ENCODE data around the gene OPHN1. TPM values are rescaled to one million over a fixed set of nuclear protein-coding genes. Genes with fewer than 3 reads are reported as not detected.

The OPHN1 gene
- total and polyA plus RNA-seq, 7 donors, result 0.47 to 3.7 (median 2.4) TPM

DNA sequence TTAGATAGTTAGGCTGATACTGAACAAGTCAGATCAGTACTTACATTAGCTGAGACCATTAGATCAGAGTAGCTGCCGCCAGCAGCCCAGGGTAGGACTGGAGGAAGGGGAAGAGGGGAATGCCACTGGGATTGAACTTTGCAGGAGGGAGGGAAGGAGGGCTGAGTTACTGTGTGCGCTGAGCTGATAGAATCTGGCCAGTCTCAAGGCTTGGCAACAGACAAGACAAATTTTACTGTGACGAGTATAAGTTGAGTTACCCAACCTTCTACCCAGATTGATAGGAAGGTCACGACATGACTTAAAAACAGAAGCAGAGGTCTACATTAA, 372.1 kb downstream of the OPHN1 start:
- WGBS, 3 donors, result 49 to 71% (median 58%) methylated on average over 3 to 4 of the region's 4 CpGs
- H3K27me3 ChIP-seq (ENCODE audit: insufficient read depth in 3 of 3, low read length in 2 of 3), result no peaks in the 10 kb centered on the region
- no peaks in the 10 kb centered on the region for H3K9me3 ChIP-seq
- no peak for DNase-seq
- intact Hi-C loops (cut with DNase I), result no loop called here
- no peak overlapping the region for H3K4me3 ChIP-seq
- ATAC-seq, result no peak
- no peaks in the 10 kb centered on the region for H3K36me3 ChIP-seq (ENCODE audit: insufficient read depth in 1 of 2, low read depth in 1 of 2)
- H3K27ac ChIP-seq, result no peak overlapping the region
- H3K4me1 ChIP-seq, result no peaks in the 10 kb centered on the region
- TF ChIP-seq CTCF (IDR thresholded peaks at IDR 0.05), result no peak

DNA sequence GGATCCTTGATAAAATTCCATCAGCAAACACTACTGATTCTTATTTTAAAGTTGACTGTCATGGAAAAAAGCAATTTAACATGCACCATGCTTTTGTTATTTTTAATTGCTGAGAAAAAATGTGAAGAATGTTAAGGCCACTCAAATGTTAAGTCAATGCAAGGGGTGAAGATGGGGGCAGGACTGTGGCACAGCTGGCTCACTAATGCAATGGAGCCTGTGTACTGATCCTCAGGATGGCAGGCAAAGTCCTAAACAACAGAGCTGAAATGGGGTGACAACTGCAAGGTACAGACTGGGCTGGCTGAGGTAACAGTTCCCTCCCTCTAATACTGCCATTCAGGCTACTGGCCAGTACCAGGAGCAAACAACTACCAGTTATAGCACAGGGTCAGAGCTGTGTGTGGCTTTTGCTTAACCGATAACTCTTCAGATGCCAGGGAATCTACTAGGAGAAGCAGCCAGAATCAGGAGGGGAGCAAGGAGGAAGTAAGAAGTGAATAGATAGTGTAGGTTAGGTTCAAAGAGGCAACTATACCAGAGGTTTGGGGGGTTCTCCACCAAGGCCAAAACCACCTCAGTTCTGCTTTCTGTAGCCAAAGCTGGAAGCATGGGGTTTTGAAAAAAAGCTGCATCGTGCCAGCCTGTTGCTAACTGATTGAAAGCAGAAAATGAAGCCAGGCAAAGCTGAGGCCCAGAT, 372.6 kb downstream of the OPHN1 start:
- Histone ChIP-seq H3K9me3 (no peaks in the 10 kb centered on the region), H3K4me1 (no peaks in the 10 kb centered on the region), H3K4me3 (no peak overlapping the region), H3K36me3 (ENCODE audit: insufficient read depth in 1 of 2, low read depth in 1 of 2) (no peaks in the 10 kb centered on the region), H3K27ac (no peak overlapping the region), H3K27me3 (ENCODE audit: insufficient read depth in 3 of 3, low read length in 2 of 3) (no peaks in the 10 kb centered on the region)
- intact Hi-C loops (cut with DNase I), result no loop called here
- ATAC-seq, result no peak
- 33 to 41% (median 35%) methylated on average over 2 of the region's 2 CpGs for WGBS, 3 donors
- no peak for TF ChIP-seq CTCF (IDR thresholded peaks at IDR 0.05)
- no peak for DNase-seq

DNA sequence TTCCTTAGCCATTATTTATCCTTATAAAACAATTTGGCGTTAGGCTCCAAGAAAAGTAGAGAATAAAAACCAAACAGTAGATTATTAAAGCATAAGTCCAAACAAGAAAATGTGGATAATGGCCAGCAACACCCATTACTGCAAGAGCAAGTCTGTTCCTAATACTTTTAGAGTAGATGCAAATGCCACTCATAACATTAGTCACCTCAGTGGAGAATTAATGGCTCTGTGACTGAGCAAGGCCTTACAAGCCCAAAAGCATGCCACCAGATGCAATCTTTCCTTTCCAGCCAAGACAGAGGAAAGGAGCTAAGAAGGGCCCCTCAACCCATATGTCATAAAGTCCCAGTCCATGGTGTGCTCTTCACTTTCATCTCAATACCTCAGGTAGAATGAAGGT, 373.8 kb downstream of the OPHN1 start:
- TF ChIP-seq CTCF (IDR thresholded peaks at IDR 0.05), result no peak
- no peaks in the 10 kb centered on the region for H3K36me3 ChIP-seq (ENCODE audit: insufficient read depth in 1 of 2, low read depth in 1 of 2)
- H3K27me3 ChIP-seq (ENCODE audit: insufficient read depth in 3 of 3, low read length in 2 of 3), result no peaks in the 10 kb centered on the region
- DNase-seq (no peak), ATAC-seq (no peak)
- H3K4me1 ChIP-seq, result no peaks in the 10 kb centered on the region
- no peaks in the 10 kb centered on the region for H3K9me3 ChIP-seq
- WGBS, 3 donors, result 94 to 100% (median 100%) methylated on average over 1 of the region's 1 CpG
- no peak overlapping the region for H3K27ac ChIP-seq
- intact Hi-C loops (cut with DNase I), result no loop called here
- H3K4me3 ChIP-seq, result no peak overlapping the region

DNA sequence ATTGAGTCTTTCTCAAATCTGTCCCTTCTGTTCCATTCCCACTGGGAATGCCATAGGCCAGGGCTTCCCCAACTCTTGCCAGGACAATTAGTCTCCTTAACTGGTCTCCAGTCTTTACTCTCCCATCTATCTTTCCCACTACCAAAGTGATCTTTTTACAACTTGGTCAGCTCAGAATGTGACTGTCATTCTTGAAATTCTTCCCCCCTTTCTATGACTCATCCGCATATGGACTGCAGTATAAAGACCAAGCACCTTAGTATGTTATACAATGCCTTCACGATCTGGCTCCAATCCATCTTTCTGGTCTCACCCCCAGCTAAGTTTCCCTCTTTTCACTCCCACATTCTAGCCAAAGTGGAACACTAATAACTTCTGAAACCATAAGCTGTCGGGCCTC, 383.8 kb downstream of the OPHN1 start:
- H3K27ac ChIP-seq, result no peak overlapping the region
- no peaks in the 10 kb centered on the region for H3K4me1 ChIP-seq
- DNase-seq (no peak), ATAC-seq (no peak)
- H3K4me3 ChIP-seq, result no peak overlapping the region
- peaks cover 0 to 18% (median 0%) of the 10 kb centered on the region in 3 donors for H3K27me3 ChIP-seq (ENCODE audit: insufficient read depth in 3 of 3, low read length in 2 of 3)
- intact Hi-C loops (cut with DNase I), result no loop called here
- no peak for TF ChIP-seq CTCF (IDR thresholded peaks at IDR 0.05)
- H3K36me3 ChIP-seq (ENCODE audit: insufficient read depth in 1 of 2, low read depth in 1 of 2), result peaks cover 0 to 4% of the 10 kb centered on the region in 2 donors
- WGBS, 3 donors, result 86 to 98% (median 98%) methylated on average over 3 of the region's 3 CpGs
- H3K9me3 ChIP-seq, result no peaks in the 10 kb centered on the region

DNA sequence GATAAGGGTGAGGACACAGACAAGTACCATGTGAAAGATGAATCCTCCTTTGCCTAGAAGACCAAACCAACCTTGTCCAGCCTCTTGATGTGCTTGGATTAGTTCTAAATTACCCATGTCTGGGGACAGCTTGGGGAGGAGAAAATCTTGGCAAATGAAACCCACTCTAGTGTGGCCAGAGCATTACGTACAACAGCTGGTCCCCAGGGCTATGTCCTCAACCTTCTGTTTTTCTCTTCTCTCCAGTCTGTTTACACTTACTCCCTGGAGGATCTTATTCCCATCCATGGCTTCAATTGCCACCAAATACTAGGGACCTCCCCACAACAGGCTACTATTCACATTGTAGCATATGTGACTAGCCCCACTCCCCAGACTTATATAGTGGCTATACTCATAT, 384.5 kb downstream of the OPHN1 start:
- no peaks in the 10 kb centered on the region for H3K9me3 ChIP-seq
- no peak overlapping the region for H3K27ac ChIP-seq
- peaks cover 0 to 4% of the 10 kb centered on the region in 2 donors for H3K36me3 ChIP-seq (ENCODE audit: insufficient read depth in 1 of 2, low read depth in 1 of 2)
- DNase-seq (no peak), ATAC-seq (no peak)
- peaks cover 0 to 18% (median 0%) of the 10 kb centered on the region in 3 donors for H3K27me3 ChIP-seq (ENCODE audit: insufficient read depth in 3 of 3, low read length in 2 of 3)
- intact Hi-C loops (cut with DNase I), result no loop called here
- H3K4me3 ChIP-seq, result no peak overlapping the region
- TF ChIP-seq CTCF (IDR thresholded peaks at IDR 0.05), result no peak
- 42 to 100% (median 57%) methylated on average over 1 of the region's 1 CpG for WGBS, 3 donors
- H3K4me1 ChIP-seq, result no peaks in the 10 kb centered on the region

Data from psoas muscle (tissue), 8 donors.